GM10248 (cell line): ENCODE measurements around the gene ULK2.

Source experiments
- CTCF ChIA-PET: fragments of 300-600 bp; sonication (Branson Sonifier 250); formaldehyde crosslinking; extraction: SDS; loops from one replicate; lab custom pipeline; 2021; ENCODE audit warnings: antibody characterized with exemption; lab: Yijun Ruan, JAX
- POLR2A ChIA-PET: fragments of 350-650 bp; sonication (Branson Sonifier 250); formaldehyde crosslinking; extraction: SDS; loops from one replicate; lab custom pipeline; 2020; ENCODE audit warnings: antibody characterized with exemption; lab: Yijun Ruan, JAX
- DNase-seq: peaks from one replicate; pipeline ENCODE4 v3.0.0; 2012; ENCODE audit errors: extremely low spot score
- TF ChIP-seq, protein P1 (sequence below): IDR thresholded peaks from 2 replicates; pipeline ENCODE4 v1.5.1; 2012; ENCODE audit warnings: mild to moderate bottlenecking, low read depth; ENCODE audit errors: extremely low read depth, missing control alignments, control extremely low read depth

ULK2 gene

DNA sequence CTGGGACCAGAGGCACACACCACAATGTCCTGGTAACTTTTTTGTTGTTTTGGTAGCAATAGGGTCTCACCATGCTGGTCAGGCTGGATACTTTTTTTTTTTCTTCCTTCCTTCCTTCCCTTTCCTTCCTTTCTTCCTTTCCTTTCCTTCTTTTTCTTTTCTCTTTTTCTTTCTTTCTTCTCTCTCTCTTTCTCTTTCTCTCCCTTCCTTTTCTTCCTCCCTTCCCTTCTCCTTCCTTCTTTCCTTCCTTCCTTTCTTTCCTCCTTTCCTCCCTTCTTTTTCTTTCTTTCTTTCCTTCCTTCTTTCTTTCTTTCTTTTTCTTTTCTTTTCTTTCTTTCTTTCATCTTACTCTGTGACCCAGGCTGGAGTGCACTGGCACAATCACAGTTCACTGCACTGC lies 18.4 kb upstream of the ULK2 start:
- ChIA-PET CTCF (no interaction called here), POLR2A (no interaction called here)
- no peak for DNase-seq

DNA sequence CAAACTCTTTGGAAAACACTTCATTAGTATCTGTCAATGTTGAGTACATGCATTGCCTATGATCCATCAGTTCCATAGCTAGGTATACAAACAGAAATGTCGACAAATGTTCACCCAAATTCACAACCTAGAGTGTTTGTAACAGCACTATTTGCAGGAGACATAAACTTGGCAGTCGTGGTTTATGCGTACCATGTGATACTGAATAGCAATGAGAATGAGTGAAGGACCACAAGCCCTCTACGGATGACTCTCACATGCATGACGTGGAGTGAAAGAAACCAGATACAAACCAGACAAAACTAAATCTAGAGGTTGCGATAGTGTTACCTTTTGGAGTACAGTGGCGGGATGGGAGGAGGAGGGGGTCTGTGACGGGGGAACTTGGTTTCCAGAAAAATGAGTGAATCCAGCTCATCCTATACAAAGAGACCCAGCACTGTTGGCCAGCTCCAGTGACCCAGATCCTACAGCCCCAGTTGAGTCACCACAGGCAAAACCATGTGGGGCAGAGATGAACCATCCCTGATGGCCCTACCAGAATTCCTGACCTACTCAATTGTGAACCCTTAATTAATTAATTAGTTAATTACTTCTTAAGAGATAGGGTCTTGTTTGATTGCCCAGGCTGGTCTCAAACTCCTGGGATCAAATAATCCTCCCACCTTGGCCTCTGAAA lies 15.9 kb upstream of the ULK2 start:
- DNase-seq, result no peak
- CTCF ChIA-PET, result no interaction called here
- POLR2A ChIA-PET, result no interaction called here
- TF ChIP-seq, protein P1, sequence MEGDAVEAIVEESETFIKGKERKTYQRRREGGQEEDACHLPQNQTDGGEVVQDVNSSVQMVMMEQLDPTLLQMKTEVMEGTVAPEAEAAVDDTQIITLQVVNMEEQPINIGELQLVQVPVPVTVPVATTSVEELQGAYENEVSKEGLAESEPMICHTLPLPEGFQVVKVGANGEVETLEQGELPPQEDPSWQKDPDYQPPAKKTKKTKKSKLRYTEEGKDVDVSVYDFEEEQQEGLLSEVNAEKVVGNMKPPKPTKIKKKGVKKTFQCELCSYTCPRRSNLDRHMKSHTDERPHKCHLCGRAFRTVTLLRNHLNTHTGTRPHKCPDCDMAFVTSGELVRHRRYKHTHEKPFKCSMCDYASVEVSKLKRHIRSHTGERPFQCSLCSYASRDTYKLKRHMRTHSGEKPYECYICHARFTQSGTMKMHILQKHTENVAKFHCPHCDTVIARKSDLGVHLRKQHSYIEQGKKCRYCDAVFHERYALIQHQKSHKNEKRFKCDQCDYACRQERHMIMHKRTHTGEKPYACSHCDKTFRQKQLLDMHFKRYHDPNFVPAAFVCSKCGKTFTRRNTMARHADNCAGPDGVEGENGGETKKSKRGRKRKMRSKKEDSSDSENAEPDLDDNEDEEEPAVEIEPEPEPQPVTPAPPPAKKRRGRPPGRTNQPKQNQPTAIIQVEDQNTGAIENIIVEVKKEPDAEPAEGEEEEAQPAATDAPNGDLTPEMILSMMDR, result no peak

More for the DNA sequence above, 18.4 kb upstream of the ULK2 start:
- TF ChIP-seq, protein P1, result no peak

DNA sequence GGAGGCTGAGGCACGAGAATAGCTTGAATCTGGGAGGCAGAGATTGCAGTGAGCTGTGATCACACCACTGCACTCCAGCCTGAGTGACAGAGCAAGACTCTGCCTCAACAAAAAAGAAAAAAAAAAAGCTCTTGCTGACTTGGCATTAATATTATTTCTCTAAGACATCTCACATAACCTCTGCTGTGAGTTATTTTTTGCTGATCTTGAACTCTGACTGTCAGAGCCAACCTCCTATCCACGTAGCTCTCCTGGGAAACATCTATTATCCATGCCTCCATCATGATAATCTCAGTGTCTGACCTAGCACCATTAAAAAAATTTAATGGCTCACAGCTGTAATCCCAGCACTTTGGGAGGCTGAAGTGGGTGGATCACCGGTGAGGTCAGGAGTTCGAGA lies 12.7 kb upstream of the ULK2 start:
- no peak for DNase-seq
- ChIA-PET CTCF (interaction anchor here (0.8 to 1.1 kb wide), 3 partner anchors 10 to 18 kb away, joined by 3 to 5 read pairs (median 3); no protein-coding TSS in a partner anchor), POLR2A (no interaction called here)
- TF ChIP-seq, protein P1, result no peak

DNA sequence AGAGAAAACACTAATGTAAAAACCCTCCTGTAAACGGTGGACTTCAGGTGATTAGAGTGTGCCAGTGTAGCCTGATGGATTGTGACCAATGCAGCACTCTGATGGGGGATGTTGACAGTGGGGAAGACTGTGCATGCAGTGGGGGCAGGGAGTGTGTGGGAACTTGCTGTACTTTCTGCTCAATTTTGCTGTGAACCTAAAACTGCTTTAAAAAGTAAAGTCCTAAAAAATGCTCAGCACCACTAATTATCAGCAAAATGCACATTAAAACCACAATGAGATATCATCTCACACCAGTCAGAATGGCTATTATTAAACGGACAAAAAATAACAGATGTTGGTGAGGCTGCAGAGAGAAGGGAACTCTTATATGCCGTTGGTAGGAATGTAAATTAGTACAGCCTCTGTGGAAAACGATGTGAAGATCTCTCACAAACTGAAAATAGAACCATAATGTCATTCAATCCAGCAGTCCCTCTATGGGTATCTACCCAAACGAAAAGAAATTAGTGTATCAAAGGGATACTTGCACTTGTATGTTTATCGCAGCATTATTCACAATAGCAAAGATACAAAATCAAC lies 9.7 kb upstream of the ULK2 start:
- POLR2A ChIA-PET, result no interaction called here
- CTCF ChIA-PET, result no interaction called here
- TF ChIP-seq, protein P1, result no peak
- DNase-seq, result no peak

DNA sequence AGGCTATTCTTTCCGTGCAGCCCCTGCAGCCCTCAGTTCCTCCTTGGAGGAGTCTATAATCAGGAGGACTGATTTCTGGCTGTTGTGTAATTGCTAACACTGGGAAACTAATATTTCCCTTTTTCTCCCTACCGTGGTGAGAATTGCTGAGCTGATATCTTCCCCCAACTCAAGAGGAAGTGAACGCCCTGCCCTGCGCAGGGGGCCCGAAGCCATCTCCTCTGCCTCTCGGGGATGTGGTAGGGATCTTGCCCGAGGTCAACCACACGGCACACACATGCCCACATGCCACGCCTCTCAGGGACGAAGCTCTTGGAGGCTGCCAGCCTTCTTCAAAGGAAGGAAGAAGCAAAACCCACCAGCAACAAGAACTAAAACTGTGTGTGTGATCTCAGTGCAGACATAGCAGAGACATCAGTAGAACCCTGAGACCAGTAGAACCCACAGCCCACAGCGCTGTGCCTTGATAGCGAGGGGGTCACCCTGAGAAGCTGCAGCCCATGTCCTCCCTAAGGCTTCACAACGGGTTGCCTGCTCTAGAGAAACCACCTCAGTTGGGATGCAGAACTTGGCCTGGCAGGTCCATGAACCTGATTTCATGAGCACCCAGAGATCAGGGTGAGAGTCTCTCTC lies 8.9 kb upstream of the ULK2 start:
- CTCF ChIA-PET, result no interaction called here
- no peak for DNase-seq
- POLR2A ChIA-PET, result no interaction called here
- TF ChIP-seq, protein P1, result no peak

DNA sequence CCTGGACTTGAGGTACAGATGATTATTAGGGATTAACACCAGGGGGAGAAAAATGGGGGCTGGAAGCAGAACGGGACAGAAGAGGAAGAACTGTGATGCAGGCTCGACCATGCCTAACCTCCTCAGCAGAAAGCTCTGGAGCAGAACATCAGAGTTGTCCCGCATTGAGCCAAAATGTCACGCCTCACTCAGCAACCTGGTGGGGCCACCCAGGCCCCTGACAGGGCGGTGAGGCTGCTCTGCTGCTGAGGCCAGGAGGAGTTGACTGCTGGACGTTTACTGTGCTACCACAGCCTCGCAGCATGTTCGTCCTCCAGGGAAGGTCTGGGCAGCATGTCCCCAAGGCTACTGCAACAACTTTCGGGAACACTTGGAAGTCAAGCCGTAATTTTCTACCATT lies 6.5 kb upstream of the ULK2 start:
- DNase-seq, result no peak
- ChIA-PET POLR2A (no interaction called here), CTCF (interaction anchor here (1.2 to 1.5 kb wide), 2 partner anchors 13 to 15 kb away, joined by 4 read pairs; no protein-coding TSS in a partner anchor)
- TF ChIP-seq, protein P1, result no peak
